Stimulated activated CD8-positive, alpha-beta memory T cell treated with anti-CD3 and anti-CD28 coated beads, Interleukin-4, amount 100 ng/mL, for 1 hour (primary cell): ENCODE measurements around the gene SLC37A1.

Experiments
- DNase-seq, 2 donors: peaks; one replicate each; pipeline ENCODE4 v3.0.0-alpha.2; 2020; ENCODE audit warnings: low read depth in 2 of 2, low spot score in 1 of 2

Gene SLC37A1

GRCh38 chr21:42558846-42559245, 45.2 kb downstream of the SLC37A1 start:
- DNase-seq: no peak

DNA sequence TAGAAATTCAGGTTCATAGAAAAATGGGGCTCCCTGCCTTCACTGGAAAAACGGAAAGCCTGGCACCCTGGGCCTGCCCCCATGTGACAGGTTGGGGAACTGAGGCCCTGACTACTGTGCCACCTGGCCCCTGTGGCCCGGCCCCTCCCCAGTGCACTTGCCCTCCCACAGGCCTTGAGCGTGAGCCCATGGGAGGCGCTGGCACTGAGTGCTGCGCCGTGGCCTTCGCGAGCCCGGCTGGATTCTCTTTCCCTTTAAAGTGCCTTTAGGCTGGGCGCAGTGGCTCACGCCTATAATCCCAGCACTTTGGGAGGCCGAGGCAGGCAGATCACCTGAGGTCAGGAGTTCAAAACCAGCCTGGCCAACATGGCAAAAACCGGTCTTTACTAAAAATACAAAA, 45.7 kb downstream of the SLC37A1 start:
- no peak for DNase-seq

- DNase-seq: no peak
These were observed 47.0 kb downstream of the SLC37A1 start for GRCh38 chr21:42560517-42561179.

- no peak for DNase-seq
These were observed 48.4 kb downstream of the SLC37A1 start for GRCh38 chr21:42561762-42562650.

GRCh38 chr21:42562816-42563215, 49.2 kb downstream of the SLC37A1 start:
- no peak for DNase-seq

- DNase-seq: no peak
These were observed 49.6 kb downstream of the SLC37A1 start for GRCh38 chr21:42563261-42563660.

DNA sequence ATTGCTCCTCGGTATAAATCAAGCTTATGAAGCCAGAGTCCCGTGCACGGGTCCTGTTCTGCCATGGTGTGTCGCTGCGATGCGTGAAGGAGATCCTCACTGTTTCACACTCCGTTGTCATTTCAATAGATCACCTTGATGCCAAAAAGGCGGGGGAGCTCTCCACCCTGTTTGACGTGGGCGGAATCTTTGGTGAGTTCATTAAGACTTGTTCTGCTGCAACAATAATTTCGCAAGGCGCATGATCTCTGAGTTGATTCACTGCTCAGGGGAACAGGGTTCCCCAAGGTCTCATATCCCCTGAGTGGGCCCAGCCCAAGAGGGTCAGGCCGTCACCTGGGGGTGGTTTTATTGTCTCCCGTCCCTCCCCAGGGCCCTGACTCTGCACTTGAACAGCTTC, 50.0 kb downstream of the SLC37A1 start:
- DNase-seq: no peak

DNA sequence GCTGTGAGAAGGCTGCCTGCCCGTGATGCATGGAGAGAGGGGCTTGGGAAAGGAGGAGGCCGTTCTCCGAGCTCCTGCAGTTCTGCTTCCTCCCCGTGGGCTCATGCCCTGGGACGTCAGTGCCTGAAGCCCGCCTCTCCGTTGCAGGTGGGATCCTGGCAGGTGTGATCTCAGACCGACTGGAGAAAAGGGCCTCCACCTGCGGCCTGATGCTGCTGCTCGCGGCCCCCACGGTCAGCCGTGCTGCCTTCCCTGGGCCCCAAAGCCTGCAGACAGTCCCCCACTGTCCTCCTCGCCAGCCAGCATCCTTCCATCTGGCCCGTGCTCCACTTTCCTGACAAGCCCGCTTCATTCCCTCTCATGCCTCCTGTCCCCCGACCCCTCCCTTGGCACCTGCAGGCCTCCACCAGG, 50.9 kb downstream of the SLC37A1 start:
- no peak for DNase-seq

DNA sequence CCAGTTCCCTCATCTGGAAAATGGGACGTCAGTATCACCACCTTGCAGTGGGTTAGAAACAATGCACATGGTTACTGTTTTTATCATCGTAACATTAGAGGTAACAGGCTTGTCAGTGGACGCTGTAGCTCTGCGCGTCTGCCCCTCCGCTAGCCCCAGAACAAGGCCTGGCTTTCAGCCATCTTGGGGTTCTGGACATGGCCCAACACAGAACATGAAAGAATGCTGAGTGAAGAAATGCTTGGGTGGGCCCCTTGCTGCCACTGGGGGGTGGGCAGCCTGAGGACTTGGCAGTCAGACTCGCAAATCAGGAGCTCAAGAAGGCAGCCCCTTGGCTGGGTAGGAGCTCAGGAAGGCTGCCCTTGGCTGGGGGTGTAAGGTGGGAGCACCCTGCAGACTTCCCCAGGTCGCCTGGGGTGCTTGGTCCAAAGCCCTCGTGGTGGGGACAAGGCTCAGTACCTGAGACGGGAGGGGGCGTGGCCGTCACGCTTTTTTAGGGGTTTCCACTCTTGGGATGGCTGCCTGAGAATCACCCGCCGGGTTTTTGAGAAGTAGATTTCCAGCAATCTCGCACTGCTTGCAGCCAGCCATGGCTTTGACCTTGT, 51.7 kb downstream of the SLC37A1 start:
- no peak for DNase-seq

DNA sequence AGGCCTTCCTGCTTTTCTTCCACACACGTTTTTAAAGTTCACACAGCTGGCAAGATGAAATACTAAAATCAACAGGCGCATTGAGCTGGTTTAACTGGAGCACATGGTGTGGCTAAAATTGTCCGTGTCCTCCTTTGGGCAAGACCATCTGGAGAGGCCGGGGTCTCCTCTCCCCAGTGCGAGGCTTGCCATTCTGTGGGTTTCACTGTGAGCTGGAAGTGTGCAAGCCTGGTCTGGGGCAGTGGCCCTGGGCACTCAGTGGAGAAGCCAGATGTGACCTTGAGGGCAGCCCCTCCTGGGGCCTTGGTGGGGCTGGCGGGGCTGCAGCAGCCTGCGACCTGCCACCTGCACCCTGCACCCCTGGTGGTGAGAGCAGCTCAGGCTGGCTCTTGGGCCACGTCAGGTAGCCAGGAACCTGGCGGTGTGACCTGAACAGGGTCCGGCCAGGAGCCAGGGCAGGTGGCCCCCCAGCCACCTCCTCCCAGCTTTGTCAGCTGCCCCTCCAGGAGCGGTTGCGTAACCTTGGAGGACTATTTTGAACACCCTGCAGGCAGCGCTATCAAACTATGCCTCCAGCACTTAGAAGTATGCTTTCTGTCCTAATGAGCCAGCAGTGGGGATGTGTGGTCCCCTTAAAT, 52.4 kb downstream of the SLC37A1 start:
- no peak for DNase-seq

DNA sequence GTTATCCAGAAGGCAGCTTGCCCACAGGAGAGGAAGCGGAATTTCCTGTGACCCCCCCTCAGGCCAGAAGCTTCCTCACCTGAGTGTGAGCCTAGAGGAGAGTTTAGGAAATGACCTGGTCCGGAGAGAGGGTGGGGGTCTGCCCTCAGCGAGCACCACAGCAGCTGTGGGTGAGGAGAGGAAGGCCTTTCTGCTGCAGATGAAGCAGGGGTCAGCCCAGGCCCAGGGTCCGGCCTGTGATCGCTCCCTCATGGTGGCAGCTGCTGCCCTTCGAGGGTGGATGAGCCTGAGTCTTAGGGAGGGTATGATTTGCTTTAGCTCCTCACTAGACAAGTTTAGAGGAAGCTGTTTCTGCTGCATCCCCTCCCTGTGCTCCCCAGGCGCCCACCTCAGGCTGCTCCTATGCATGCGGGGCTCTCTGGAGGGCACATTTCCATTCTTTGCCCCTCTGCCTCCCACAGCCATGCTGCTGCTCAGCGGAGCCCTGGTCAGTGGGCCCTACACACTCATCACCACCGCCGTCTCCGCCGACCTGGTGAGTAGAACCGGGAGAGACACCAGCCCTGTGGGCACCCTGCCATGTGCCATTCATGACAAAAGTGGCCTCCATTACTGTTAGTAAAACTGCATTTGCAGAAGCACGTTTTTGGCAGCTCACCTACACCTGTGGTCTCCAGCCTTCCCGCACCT, 53.0 kb downstream of the SLC37A1 start:
- no peak for DNase-seq

DNA sequence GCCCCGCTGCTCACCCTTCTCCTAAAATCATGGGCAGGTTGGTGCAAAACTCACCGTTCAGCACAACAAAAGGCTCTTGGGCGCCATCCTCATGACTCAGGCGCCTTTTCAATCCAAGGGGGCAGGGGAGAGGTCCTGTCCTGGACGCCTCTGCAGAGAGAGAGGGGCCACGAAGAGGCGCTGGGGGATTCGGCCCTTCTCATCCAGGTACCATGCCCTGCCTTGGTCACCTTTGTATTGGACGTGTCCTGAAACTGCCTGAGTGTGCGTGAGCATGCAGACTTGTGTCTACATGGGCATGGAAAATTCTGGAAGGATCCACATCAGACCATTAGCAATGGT, 53.5 kb downstream of the SLC37A1 start:
- no peak for DNase-seq

- DNase-seq: no peak
These were observed 54.2 kb downstream of the SLC37A1 start for GRCh38 chr21:42567861-42568260.

- DNase-seq: no peak
These were observed 54.7 kb downstream of the SLC37A1 start for GRCh38 chr21:42568376-42568775.

- DNase-seq: no peak
These were observed 55.4 kb downstream of the SLC37A1 start for GRCh38 chr21:42568866-42569731.

DNA sequence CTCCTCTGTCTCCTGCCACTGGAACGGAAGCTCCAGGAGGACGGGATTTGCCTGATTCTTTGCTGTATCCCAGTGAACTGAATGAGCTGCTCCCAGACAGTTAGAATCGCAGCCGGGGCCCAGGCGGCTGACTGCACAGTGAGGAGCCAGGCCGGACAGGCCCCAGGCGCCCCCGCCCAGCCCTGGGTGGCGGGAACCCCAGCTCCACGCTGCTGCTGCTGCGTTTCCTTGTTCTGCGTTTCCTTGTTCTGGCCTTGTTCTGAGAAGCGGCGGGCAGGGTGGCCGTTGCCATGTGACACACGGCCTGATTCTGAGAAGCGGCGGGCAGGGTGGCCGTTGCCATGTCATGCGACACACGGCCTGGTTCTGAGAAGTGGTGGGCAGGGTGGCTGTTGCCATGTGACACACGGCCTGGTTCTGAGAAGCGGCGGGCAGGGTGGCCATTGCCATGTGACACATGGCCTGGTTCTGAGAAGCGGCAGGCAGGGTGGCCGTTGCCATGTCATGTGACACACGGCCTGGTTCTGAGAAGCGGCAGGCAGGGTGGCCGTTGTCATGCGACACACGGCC, 56.2 kb downstream of the SLC37A1 start:
- DNase-seq: no peak

DNA sequence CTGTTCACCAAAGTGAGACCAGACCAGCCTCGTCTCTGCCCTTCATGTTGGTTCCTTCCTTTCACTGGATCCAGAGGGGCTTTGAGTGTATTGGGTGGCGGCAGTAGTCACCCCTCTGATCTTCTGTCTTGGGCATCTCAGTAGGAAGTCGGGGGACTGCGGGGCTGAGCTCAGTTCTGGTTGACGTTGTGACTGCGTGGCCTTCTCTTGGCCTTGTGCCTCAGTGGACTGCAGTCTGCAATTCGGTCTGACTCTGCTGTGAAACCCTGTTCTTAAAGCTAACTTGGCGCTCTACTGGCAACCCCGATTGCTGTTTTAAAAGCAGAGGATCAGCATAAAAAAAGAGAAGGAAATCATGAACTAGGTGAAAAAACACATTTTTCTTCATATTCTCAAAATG, 56.7 kb downstream of the SLC37A1 start:
- DNase-seq: no peak

GRCh38 chr21:42570841-42571387, 57.3 kb downstream of the SLC37A1 start:
- DNase-seq: no peak

DNA sequence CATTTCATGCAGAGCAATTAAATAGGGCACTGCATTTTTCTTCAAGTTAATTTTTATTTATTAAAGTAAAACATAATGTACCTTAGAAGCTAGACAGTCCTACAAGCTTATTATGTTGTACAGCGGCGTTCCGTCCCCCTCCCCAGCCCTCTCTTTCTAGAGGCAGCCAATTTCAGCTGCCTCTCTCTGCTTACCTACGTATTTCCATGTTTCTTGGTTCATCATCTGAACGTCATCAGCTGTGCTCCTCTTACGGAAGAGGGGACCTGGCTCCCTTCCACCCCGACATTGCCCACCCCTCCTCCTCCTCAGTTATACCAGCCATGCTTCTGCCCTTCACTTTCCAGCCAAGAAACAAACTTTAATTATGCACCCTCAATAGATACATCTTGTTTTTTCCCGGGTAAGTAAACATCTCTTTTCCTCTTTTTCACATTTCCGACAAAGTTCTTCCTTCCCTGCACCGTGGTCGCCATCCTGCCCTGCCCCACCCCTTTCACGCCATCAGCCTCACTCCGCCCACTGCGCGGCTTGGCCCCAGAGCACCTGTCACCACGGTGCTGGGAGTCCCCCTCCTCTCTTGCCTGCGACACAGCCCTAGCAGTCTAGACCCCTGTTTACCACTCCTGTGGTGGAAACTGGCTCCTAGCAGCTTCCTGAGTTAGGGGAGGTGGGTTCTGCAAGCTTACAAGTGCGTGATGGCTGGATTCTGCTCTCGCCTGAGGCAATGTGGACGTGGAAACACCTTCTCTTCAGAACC, 57.9 kb downstream of the SLC37A1 start:
- DNase-seq: no peak
